ENCODE results near the gene KCNE1.

Gene KCNE1

DNA sequence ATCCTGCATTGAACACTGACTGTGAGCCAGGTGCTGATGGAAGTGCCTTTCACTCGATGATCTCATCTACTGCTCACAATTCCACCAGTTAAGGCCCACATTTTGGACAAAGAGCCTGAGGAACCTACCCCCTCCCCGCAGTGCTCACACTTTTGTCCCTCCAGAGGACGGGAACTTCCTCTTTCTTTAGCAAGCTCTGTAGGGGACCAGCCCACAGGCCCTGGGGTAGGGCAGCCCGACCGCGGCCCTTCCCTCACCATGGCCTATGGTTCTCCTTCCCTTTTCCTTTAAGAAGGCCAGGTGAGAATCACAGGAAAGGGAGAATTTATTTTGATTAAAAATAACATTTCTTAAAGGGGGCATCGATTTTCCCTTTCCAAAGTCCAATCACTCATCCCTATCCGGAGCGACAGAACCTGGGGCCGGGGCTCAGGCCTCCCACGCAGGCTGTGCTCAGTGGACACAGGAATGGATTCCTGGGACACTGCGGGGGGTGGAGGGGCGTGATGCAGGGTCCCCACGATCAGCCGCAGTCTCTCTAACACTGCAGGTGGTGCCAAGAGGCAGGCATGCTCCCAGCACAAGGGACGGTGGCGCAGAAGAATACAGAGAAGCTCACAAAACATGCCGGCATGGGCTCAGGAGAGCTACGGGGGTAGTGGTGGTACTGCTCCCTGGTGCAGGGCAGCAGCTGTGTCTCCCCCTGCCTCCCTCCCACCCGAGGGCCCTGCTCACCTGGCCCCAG, 8.9 kb upstream of the KCNE1 start:
- H3K79me2 ChIP-seq = peaks cover 18% of the 10 kb centered on the region
- peak overlapping the region; percentile 92 for H3K4me2 ChIP-seq (ENCODE audit: low read length)
- peak overlapping the region; percentile 58 for H3K4me3 ChIP-seq (ENCODE audit: low read depth, low read length)
- peak overlapping the region; percentile 87 for H3K9ac ChIP-seq
- H2AFZ ChIP-seq = no peak overlapping the region
- H3K27me3 ChIP-seq (ENCODE audit: control insufficient read depth, insufficient read depth, low read length) = no peaks in the 10 kb centered on the region
- TF ChIP-seq, protein P1, sequence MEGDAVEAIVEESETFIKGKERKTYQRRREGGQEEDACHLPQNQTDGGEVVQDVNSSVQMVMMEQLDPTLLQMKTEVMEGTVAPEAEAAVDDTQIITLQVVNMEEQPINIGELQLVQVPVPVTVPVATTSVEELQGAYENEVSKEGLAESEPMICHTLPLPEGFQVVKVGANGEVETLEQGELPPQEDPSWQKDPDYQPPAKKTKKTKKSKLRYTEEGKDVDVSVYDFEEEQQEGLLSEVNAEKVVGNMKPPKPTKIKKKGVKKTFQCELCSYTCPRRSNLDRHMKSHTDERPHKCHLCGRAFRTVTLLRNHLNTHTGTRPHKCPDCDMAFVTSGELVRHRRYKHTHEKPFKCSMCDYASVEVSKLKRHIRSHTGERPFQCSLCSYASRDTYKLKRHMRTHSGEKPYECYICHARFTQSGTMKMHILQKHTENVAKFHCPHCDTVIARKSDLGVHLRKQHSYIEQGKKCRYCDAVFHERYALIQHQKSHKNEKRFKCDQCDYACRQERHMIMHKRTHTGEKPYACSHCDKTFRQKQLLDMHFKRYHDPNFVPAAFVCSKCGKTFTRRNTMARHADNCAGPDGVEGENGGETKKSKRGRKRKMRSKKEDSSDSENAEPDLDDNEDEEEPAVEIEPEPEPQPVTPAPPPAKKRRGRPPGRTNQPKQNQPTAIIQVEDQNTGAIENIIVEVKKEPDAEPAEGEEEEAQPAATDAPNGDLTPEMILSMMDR (IDR thresholded peaks at IDR 0.05) = no peak
- no peaks in the 10 kb centered on the region for H3K9me3 ChIP-seq (ENCODE audit: control insufficient read depth, low read length)
- no peaks in the 10 kb centered on the region for H3K36me3 ChIP-seq (ENCODE audit: control insufficient read depth, insufficient read depth, low read length)
- H3K27ac ChIP-seq = peak overlapping the region; percentile 100
- peaks cover 45% of the 10 kb centered on the region for H3K4me1 ChIP-seq

GRCh38 chr21:34520281-34520680, 8.3 kb upstream of the KCNE1 start:
- peaks cover 52% of the 10 kb centered on the region for H3K4me1 ChIP-seq
- TF ChIP-seq, protein P1 (IDR thresholded peaks at IDR 0.05) = no peak
- H3K27me3 ChIP-seq (ENCODE audit: control insufficient read depth, insufficient read depth, low read length) = no peaks in the 10 kb centered on the region
- H3K27ac ChIP-seq = peak overlapping the region; percentile 100
- H3K36me3 ChIP-seq (ENCODE audit: control insufficient read depth, insufficient read depth, low read length) = no peaks in the 10 kb centered on the region
- peak overlapping the region; percentile 58 for H3K4me3 ChIP-seq (ENCODE audit: low read depth, low read length)
- H2AFZ ChIP-seq = no peak overlapping the region
- H3K79me2 ChIP-seq = peaks cover 11% of the 10 kb centered on the region
- peak overlapping the region; percentile 92 for H3K4me2 ChIP-seq (ENCODE audit: low read length)
- H3K9me3 ChIP-seq (ENCODE audit: control insufficient read depth, low read length) = no peaks in the 10 kb centered on the region
- H3K9ac ChIP-seq = no peak overlapping the region

GRCh38 chr21:34519694-34520093, 7.7 kb upstream of the KCNE1 start:
- TF ChIP-seq, protein P1 (IDR thresholded peaks at IDR 0.05) = no peak
- peak overlapping the region; percentile 58 for H3K4me3 ChIP-seq (ENCODE audit: low read depth, low read length)
- no peak overlapping the region for H3K9ac ChIP-seq
- H2AFZ ChIP-seq = no peak overlapping the region
- peaks cover 6% of the 10 kb centered on the region for H3K79me2 ChIP-seq
- H3K27ac ChIP-seq = peak overlapping the region; percentile 100
- H3K36me3 ChIP-seq (ENCODE audit: control insufficient read depth, insufficient read depth, low read length) = no peaks in the 10 kb centered on the region
- peaks cover 52% of the 10 kb centered on the region for H3K4me1 ChIP-seq
- H3K9me3 ChIP-seq (ENCODE audit: control insufficient read depth, low read length) = no peaks in the 10 kb centered on the region
- H3K4me2 ChIP-seq (ENCODE audit: low read length) = peak overlapping the region; percentile 92
- H3K27me3 ChIP-seq (ENCODE audit: control insufficient read depth, insufficient read depth, low read length) = no peaks in the 10 kb centered on the region

GRCh38 chr21:34519016-34519415, 7.0 kb upstream of the KCNE1 start:
- Histone ChIP-seq H3K79me2 (peaks cover 2% of the 10 kb centered on the region), H2AFZ (no peak overlapping the region), H3K4me3 (ENCODE audit: low read depth, low read length) (peak overlapping the region; percentile 58), H3K4me1 (peaks cover 53% of the 10 kb centered on the region), H3K27ac (peak overlapping the region; percentile 100), H3K9ac (peak overlapping the region; percentile 43), H3K9me3 (ENCODE audit: control insufficient read depth, low read length) (no peaks in the 10 kb centered on the region), H3K36me3 (ENCODE audit: control insufficient read depth, insufficient read depth, low read length) (no peaks in the 10 kb centered on the region), H3K27me3 (ENCODE audit: control insufficient read depth, insufficient read depth, low read length) (no peaks in the 10 kb centered on the region), H3K4me2 (ENCODE audit: low read length) (peak overlapping the region; percentile 54)
- TF ChIP-seq, protein P1 (IDR thresholded peaks at IDR 0.05) = no peak

GRCh38 chr21:34518301-34518700, 6.3 kb upstream of the KCNE1 start:
- peaks cover 59% of the 10 kb centered on the region for H3K4me1 ChIP-seq
- H3K9me3 ChIP-seq (ENCODE audit: control insufficient read depth, low read length) = no peaks in the 10 kb centered on the region
- H3K4me2 ChIP-seq (ENCODE audit: low read length) = peak overlapping the region; percentile 54
- no peak overlapping the region for H2AFZ ChIP-seq
- no peaks in the 10 kb centered on the region for H3K36me3 ChIP-seq (ENCODE audit: control insufficient read depth, insufficient read depth, low read length)
- TF ChIP-seq, protein P1 (IDR thresholded peaks at IDR 0.05) = no peak
- H3K27me3 ChIP-seq (ENCODE audit: control insufficient read depth, insufficient read depth, low read length) = no peaks in the 10 kb centered on the region
- H3K4me3 ChIP-seq (ENCODE audit: low read depth, low read length) = peak overlapping the region; percentile 58
- H3K9ac ChIP-seq = peak overlapping the region; percentile 43
- peak overlapping the region; percentile 100 for H3K27ac ChIP-seq
- H3K79me2 ChIP-seq = no peaks in the 10 kb centered on the region

All from parathyroid adenoma (tissue), 2 donors.